ENCODE measurements around the gene ADAMTS4. TPM values are rescaled to one million over a fixed set of nuclear protein-coding genes. Genes with fewer than 3 reads are reported as not detected.

ADAMTS4 gene
- total RNA-seq, 1 donor from 2014 or later: 0.41 TPM

DNA sequence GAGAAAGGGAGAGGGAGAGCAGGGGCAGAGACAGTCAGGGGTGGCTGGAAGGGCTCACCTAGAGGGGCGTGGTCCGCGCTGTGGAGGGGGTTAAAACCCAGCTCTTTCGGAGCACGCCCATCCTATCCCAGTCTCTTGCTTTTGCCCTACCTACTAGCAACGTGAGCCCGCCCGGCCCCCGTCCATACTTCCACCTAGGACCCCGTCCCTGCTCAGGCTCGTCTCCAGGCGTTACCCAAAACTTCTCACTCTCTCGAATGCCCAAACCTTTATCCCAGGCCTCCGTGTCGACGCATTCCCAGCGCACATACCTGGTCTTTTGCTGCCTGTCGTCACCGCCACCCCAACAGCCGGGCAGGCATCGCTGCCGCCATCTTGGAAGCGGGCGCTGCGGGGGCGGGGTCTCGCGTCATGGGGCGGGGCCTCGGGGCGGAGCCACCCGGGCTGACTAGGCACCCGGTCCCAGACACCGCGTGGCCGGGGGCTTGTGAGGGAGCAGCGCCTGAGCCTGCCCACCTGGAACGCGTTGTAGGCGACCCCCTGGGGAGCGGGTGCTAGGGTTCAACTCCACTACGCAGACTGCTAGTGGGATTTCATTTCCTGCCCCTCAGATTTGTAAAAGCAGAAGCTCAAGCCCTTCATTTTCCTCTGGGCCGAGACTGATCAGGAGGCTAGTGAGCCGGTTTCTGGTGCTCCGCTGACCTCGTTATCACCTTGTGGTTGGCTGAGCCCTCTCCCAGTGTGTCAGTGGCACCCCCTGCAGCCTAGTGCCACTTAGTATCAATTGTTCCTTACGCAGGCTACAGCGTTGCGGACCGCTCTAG is 21.5 kb downstream of the ADAMTS4 start, which contains the start of gene B4GALT3:
TSS of gene B4GALT3 (minus strand) at position 396 of the 824 bp plus-strand sequence. CDS start 1,447 bp downstream, outside the sequence.
- FAIRE-seq: no peak
- DNase-seq (ENCODE audit: low spot score in 2 of 2): peak; percentile 87 to 98

DNA sequence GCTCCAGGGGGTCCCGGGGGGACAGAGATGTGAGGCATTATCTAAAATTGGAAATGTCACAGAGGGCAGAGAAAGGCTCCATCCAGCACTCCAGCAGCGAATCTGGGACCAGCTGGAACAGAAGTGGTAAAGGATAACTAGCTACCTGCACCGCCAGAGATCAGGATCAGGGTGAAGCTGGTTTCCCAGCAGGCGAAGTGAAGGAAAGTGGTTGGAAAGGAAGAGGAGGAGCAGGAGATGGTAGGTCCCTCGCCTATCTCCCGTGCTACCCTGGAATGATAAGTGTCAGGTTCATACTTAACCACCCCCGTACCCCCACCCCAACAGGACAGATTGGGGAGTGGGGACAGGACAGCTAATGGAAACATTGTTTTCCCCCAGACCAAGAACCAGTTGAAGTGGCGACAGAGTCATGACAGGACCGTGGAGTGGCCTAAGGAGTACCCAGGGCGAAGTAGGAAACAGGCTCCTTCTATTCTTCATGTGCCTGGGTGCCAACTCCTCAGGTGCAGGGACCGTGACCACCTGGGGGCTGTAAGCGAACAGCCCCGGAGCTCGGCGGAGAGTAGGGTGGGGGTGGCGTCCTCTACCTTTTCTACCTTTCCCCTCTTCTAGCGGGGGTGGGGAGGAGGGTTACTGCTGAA is 22.3 kb downstream of the ADAMTS4 start:
- DNase-seq (ENCODE audit: low spot score in 2 of 2) (no peak), FAIRE-seq (no peak)

GRCh38 chr1:161175771-161176453 is 22.9 kb downstream of the ADAMTS4 start:
- FAIRE-seq (no peak), DNase-seq (ENCODE audit: low spot score in 2 of 2) (no peak)

GRCh38 chr1:161174911-161175310 is 23.9 kb downstream of the ADAMTS4 start:
- FAIRE-seq (no peak), DNase-seq (ENCODE audit: low spot score in 2 of 2) (no peak)

GRCh38 chr1:161173711-161174110 is 25.1 kb downstream of the ADAMTS4 start:
- DNase-seq (ENCODE audit: low spot score in 2 of 2) (no peak), FAIRE-seq (no peak)

- DNase-seq (ENCODE audit: low spot score in 2 of 2): no peak
- FAIRE-seq: no peak
Observed at GRCh38 chr1:161172776-161173376, 26.0 kb downstream of the ADAMTS4 start.

GRCh38 chr1:161172349-161172748 is 26.5 kb downstream of the ADAMTS4 start:
- DNase-seq (ENCODE audit: low spot score in 2 of 2) (no peak), FAIRE-seq (no peak)

DNA sequence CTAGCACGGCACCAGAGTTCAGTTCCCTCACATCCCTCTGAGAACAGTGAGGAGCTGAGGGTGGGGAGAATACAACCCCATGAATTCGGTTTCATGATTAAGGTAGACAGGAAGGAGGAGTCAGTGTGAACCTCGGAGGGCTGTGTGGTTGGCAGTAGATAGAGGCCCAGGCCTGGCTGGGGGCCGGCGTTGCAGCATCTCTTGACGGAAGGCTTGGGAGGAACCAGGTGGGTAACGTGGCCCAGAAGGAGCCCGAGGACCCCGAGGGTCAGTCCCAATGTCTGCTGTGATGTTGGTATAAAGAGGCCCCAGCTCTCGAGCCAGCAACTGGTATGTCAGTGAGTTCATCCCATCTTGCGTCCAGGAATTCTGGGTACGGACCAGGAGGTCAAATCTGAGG is 27.2 kb downstream of the ADAMTS4 start:
- no peak for FAIRE-seq
- DNase-seq (ENCODE audit: low spot score in 2 of 2): no peak

GRCh38 chr1:161171191-161171590 is 27.7 kb downstream of the ADAMTS4 start:
- FAIRE-seq (no peak), DNase-seq (ENCODE audit: low spot score in 2 of 2) (no peak)

DNA sequence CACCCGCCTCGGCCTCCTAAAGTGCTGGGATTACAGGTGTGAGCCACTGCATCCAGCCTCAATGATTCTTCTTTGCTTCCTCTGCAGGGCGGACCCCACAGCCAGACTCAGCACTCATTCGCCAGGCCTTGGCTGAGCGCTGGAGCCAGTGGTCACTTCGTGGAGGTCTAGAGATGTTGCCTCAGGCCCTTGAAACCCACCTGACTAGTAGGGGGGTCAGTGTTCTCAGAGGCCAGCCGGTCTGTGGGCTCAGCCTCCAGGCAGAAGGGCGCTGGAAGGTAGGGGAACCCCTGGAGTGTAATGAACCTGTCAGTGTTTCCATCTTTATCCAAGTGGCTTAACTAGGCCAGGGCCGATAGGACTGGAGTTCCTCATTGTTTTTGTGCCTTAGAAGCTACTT is 29.9 kb downstream of the ADAMTS4 start:
- DNase-seq (ENCODE audit: low spot score in 2 of 2): no peak
- no peak for FAIRE-seq

- DNase-seq (ENCODE audit: low spot score in 2 of 2) (no peak), FAIRE-seq (no peak)
Observed at GRCh38 chr1:161166669-161167548, 31.9 kb downstream of the ADAMTS4 start.

DNA sequence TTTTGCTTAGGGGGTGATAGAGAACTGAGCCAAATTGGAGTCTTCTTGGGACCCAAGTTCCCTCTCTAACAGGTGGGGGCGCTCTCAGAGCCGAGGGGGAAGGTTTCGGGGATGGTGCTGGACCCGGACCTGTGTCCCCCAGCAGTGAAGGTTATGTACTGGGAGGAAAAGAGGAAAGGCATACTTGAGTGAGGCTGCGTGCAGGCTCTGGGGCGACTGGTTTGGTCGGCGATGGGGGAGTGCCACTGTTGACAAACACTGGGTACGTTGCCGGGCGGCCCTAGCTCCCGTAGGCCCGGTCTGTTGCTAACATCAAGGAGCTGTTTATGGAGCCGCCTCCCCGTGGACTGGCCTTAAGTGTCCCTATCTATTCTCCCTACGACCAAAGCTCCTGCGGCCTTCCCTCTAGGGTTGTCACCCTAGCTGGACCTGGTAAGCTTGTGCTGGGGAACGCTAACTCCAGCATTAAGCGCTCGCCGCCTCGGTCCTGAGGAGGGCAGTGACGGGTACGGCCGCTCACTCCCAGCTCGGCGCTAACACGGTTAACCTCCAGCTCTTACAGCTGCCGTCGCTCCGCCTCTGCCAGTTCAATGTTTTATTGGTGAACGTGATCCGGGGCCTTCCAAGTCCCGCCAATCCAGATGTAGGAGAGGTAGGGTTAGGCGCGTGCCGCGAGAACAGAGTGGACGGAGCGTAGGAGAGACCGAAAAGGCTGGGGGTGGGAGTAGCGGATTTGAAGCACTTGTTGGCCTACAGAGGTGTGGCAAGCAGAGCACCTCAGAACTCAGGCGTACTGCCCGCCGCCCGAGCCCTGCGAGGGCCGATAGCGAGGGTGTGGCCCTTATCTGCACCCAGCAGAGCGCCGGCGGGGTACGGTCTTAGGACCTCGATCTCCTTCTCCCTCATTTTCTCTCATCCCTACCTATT is 32.8 kb downstream of the ADAMTS4 start, which contains the start of gene PPOX:
TSS of gene PPOX (plus strand) at position 685 of the 927 bp plus-strand sequence. CDS start 422 bp downstream, outside the sequence.
- peak; percentile 85 to 92 for DNase-seq (ENCODE audit: low spot score in 2 of 2)
- peak; percentile 19 for FAIRE-seq

DNA sequence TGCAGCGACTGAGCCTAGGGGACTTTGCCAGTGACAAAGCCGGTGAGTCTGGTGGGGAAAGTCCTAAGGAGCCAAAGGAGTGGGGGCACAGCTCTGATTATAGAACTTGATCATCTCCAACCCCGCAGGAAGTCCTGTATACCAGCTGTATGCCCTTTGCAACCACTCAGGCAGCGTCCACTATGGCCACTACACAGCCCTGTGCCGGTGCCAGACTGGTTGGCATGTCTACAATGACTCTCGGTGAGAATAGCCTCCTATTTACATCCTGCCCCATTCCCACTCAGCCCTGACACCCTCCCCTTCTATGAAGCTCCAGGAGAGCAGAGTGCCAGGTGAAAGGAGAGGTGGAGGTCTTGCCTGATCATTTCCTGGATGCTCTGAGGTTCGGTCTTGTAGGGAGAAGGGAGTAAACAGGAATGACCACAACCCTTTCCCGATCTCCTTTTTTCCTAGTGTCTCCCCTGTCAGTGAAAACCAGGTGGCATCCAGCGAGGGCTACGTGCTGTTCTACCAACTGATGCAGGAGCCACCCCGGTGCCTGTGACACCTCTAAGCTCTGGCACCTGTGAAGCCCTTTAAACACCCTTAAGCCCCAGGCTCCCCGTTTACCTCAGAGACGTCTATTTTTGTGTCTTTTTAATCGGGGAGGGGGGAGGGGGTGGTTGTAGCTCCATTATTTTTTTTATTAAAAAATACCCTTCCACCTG is 33.8 kb downstream of the ADAMTS4 start:
- FAIRE-seq (no peak), DNase-seq (ENCODE audit: low spot score in 2 of 2) (no peak)

GRCh38 chr1:161163793-161164192 is 35.1 kb downstream of the ADAMTS4 start:
- no peak for FAIRE-seq

GRCh38 chr1:161162806-161163205 is 36.0 kb downstream of the ADAMTS4 start:
- FAIRE-seq (no peak), DNase-seq (ENCODE audit: low spot score in 2 of 2) (no peak)

More at GRCh38 chr1:161163793-161164192, 35.1 kb downstream of the ADAMTS4 start:
- DNase-seq (ENCODE audit: low spot score in 2 of 2): no peak

GRCh38 chr1:161162052-161162451 is 36.8 kb downstream of the ADAMTS4 start:
- DNase-seq (ENCODE audit: low spot score in 2 of 2) (no peak), FAIRE-seq (no peak)

DNA sequence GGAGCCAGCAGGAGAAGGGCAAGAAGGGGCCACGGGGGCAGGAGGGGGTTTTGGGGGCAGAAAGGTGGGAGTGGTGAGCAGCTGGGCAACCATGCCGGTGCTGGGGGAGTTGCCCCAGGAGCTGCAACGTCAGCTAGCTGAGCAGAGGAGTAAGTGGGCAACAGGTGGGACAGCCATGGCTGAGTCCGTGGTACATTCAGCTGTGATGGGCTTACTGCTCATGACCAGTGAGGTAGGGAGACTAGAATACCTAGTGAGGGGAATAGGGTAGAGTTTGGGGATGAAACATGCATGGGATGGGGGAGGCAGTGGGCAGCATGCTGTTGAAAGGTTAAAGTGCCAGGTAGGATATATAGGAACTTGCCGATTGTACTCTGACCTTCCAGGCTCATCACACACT is 37.2 kb downstream of the ADAMTS4 start:
- no peak for DNase-seq (ENCODE audit: low spot score in 2 of 2)
- no peak for FAIRE-seq

DNA sequence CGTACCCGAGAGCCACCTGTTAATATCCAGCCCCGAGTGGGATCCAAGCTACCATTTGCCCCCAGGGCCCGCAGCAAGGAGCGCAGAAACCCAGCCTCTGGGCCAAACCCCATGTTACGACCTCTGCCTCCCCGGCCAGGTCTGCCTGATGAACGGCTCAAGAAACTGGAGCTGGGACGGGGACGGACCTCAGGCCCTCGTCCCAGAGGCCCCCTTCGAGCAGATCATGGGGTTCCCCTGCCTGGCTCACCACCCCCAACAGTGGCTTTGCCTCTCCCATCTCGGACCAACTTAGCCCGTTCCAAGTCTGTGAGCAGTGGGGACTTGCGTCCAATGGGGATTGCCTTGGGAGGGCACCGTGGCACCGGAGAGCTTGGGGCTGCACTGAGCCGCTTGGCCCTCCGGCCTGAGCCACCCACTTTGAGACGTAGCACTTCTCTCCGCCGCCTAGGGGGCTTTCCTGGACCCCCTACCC is 38.1 kb downstream of the ADAMTS4 start:
- DNase-seq (ENCODE audit: low spot score in 2 of 2) (no peak), FAIRE-seq (no peak)
